ENCODE measurements around the gene BCKDHA.

The BCKDHA gene

DNA sequence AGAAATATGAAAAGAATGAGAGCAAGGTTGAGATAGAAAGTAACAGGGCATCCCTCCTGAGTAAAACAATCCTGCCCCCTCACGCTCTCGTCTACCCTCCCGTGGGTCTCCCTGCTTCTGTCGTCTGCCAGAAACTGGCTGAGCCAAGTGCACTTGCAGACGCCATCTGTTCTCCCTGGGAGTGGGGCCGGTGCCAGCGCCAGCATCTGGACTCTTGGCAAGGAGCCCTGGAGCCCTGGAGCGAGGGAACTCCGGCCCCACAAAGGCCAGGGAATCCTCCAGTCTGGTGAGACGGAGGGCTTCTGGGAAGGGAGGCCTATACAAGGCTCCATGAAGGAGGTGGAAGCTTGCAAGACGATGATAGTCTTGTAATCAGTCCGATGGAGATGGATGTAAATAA lies 23.6 kb upstream of the BCKDHA start:
- H3K9ac ChIP-seq (ENCODE audit: low read depth, low read length) = no peak overlapping the region
- no peaks in the 10 kb centered on the region for H3K9me3 ChIP-seq (ENCODE audit: insufficient read depth, low read length, severe bottlenecking)
- H3K4me1 ChIP-seq (ENCODE audit: insufficient read depth, low read length) = no peaks in the 10 kb centered on the region
- ATAC-seq (ENCODE audit: insufficient read depth, low read depth) = no peak
- no peaks in the 10 kb centered on the region for H3K36me3 ChIP-seq (ENCODE audit: insufficient read depth, low read length)
- no peak overlapping the region for H2AFZ ChIP-seq (ENCODE audit: low read depth, low read length)
- peaks cover 2% of the 10 kb centered on the region; the same call in 1 of the 2 replicates for H3K79me2 ChIP-seq (ENCODE audit: insufficient read depth, low read length)
- no peaks in the 10 kb centered on the region for H4K20me1 ChIP-seq (ENCODE audit: insufficient read depth, low read length)
- H3K4me2 ChIP-seq (ENCODE audit: insufficient read depth, low read length) = no peak overlapping the region
- no peaks in the 10 kb centered on the region for H3K27me3 ChIP-seq (ENCODE audit: insufficient read depth, low read length, poor library complexity)
- H3K4me3 ChIP-seq (ENCODE audit: low read depth in 1 of 2, low read length in 2 of 2) = no peak overlapping the region
- H3K27ac ChIP-seq (ENCODE audit: low read length) = no peak overlapping the region
- DNase-seq = no peak
- TF ChIP-seq, protein P1, sequence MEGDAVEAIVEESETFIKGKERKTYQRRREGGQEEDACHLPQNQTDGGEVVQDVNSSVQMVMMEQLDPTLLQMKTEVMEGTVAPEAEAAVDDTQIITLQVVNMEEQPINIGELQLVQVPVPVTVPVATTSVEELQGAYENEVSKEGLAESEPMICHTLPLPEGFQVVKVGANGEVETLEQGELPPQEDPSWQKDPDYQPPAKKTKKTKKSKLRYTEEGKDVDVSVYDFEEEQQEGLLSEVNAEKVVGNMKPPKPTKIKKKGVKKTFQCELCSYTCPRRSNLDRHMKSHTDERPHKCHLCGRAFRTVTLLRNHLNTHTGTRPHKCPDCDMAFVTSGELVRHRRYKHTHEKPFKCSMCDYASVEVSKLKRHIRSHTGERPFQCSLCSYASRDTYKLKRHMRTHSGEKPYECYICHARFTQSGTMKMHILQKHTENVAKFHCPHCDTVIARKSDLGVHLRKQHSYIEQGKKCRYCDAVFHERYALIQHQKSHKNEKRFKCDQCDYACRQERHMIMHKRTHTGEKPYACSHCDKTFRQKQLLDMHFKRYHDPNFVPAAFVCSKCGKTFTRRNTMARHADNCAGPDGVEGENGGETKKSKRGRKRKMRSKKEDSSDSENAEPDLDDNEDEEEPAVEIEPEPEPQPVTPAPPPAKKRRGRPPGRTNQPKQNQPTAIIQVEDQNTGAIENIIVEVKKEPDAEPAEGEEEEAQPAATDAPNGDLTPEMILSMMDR (IDR thresholded peaks at IDR 0.05; ENCODE audit: borderline replicate concordance, extremely low read depth, low read length, poor library complexity, severe bottlenecking) = no peak
- no peak for TF ChIP-seq EZH2 (IDR thresholded peaks at IDR 0.05; ENCODE audit: borderline replicate concordance, low read depth, low read length, severe bottlenecking)

DNA sequence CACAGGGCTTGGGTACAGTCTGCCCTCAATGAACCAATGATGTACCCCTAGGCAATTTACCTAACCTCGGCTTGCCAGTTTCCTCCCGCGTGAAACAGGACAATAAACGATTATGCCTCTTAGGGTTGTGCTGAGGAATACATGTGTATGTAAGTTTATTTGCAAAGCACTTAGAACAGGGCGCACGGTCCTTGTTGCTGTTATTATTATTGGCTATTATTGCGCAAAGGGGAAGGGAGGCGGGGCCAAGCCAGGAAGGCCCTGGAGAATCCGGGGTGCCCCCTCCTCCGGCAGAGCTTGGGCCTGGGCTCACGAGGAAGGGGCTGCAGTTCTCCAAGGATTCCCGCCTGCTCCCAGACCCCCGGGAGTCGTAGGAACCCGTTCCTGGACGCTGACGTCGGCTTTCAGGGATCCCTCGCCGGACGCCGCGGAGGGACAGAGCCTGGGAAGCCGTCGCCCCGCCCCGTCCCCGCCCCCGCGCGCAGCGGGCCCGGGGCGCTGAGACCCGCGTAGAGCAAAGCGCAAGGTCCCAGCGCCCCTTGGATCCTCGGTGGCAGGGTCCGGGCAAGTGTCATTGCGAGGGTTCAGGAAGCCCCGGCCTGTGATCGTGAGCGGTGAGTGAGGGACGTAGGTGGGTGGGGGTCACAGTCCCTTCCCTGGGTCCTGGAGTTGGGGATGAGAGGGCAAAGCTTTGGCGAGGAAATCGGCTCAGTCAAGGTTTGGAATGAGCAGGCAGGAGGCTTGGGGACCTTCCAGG lies 21.2 kb upstream of the BCKDHA start, which contains the start of gene TMEM91:
TSS of gene TMEM91 (plus strand) at position 293 of the 757 bp plus-strand sequence. CDS start 1,777 bp downstream, outside the sequence.
- Histone ChIP-seq H3K4me3 (ENCODE audit: low read depth in 1 of 2, low read length in 2 of 2) (no peak within 1 kb of the TSS), H3K79me2 (ENCODE audit: insufficient read depth, low read length) (peaks cover 2% of the 10 kb centered on the region; the same call in 1 of the 2 replicates), H3K9me3 (ENCODE audit: insufficient read depth, low read length, severe bottlenecking) (no peaks in the 10 kb centered on the region), H3K4me1 (ENCODE audit: insufficient read depth, low read length) (no peaks in the 10 kb centered on the region), H2AFZ (ENCODE audit: low read depth, low read length) (no peak within 1 kb of the TSS), H3K9ac (ENCODE audit: low read depth, low read length) (no peak within 1 kb of the TSS), H3K36me3 (ENCODE audit: insufficient read depth, low read length) (no peaks in the 10 kb centered on the region), H4K20me1 (ENCODE audit: insufficient read depth, low read length) (no peaks in the 10 kb centered on the region), H3K4me2 (ENCODE audit: insufficient read depth, low read length) (no peak within 1 kb of the TSS), H3K27me3 (ENCODE audit: insufficient read depth, low read length, poor library complexity) (no peaks in the 10 kb centered on the region), H3K27ac (ENCODE audit: low read length) (no peak within 1 kb of the TSS)
- TF ChIP-seq, protein P1 (IDR thresholded peaks at IDR 0.05; ENCODE audit: borderline replicate concordance, extremely low read depth, low read length, poor library complexity, severe bottlenecking) = no peak
- TF ChIP-seq EZH2 (IDR thresholded peaks at IDR 0.05; ENCODE audit: borderline replicate concordance, low read depth, low read length, severe bottlenecking) = no peak
- ATAC-seq (ENCODE audit: insufficient read depth, low read depth) = no peak
- DNase-seq = no peak

DNA sequence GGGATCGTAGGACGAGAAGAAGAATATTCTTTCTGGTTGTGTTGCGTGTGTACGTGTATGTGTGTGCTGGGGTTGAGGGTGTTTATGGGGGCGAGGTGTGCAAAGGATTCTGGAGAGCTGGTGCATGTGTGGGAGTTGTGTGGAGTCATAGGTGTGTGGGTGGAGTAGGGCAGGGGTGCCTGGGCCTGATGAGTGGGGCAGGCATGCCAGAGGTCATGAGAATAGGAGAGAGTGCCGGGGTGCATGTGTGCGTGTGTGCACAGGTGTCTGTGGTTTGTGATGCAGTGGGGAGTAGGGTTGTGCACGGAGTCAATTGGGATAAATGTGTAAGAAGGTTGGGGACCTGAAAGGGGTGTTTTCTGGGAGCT lies 20.6 kb upstream of the BCKDHA start:
- no peak overlapping the region for H2AFZ ChIP-seq (ENCODE audit: low read depth, low read length)
- H3K27me3 ChIP-seq (ENCODE audit: insufficient read depth, low read length, poor library complexity) = no peaks in the 10 kb centered on the region
- H3K36me3 ChIP-seq (ENCODE audit: insufficient read depth, low read length) = no peaks in the 10 kb centered on the region
- H3K4me1 ChIP-seq (ENCODE audit: insufficient read depth, low read length) = no peaks in the 10 kb centered on the region
- H3K79me2 ChIP-seq (ENCODE audit: insufficient read depth, low read length) = no peaks in the 10 kb centered on the region
- no peaks in the 10 kb centered on the region for H4K20me1 ChIP-seq (ENCODE audit: insufficient read depth, low read length)
- H3K4me2 ChIP-seq (ENCODE audit: insufficient read depth, low read length) = no peak overlapping the region
- TF ChIP-seq EZH2 (IDR thresholded peaks at IDR 0.05; ENCODE audit: borderline replicate concordance, low read depth, low read length, severe bottlenecking) = no peak
- TF ChIP-seq, protein P1 (IDR thresholded peaks at IDR 0.05; ENCODE audit: borderline replicate concordance, extremely low read depth, low read length, poor library complexity, severe bottlenecking) = no peak
- ATAC-seq (ENCODE audit: insufficient read depth, low read depth) (no peak), DNase-seq (no peak)
- no peak overlapping the region for H3K27ac ChIP-seq (ENCODE audit: low read length)
- H3K9ac ChIP-seq (ENCODE audit: low read depth, low read length) = no peak overlapping the region
- H3K4me3 ChIP-seq (ENCODE audit: low read depth in 1 of 2, low read length in 2 of 2) = no peak overlapping the region
- no peaks in the 10 kb centered on the region for H3K9me3 ChIP-seq (ENCODE audit: insufficient read depth, low read length, severe bottlenecking)
